Myocyte (in vitro differentiated cells): ENCODE measurements around the gene EMP1. TPM values are rescaled to one million over a fixed set of nuclear protein-coding genes. Genes with fewer than 3 reads are reported as not detected.

Experiments used
- DNase-seq: peaks from one replicate; pipeline ENCODE4 v3.0.0-alpha.2; 2012; ENCODE audit warnings: low read depth
- total RNA-seq: library from RNA; depleted of rRNA; stranded (reverse); fragments of >200 nt; gene quantifications from 2 replicates; pipeline ENCODE4 v1.2.3, GENCODE V29; 2014

Gene EMP1
- total RNA-seq, 1 donor from 2014 or later, result 141 TPM

GRCh38 chr12:13195785-13196129 lies 769 bp upstream of the EMP1 start:
- DNase-seq, result no peak

GRCh38 chr12:13197032-13197431 lies 506 bp downstream of the EMP1 start:
- no peak for DNase-seq

- DNase-seq, result no peak
Observed at GRCh38 chr12:13197526-13198143, 1.1 kb downstream of the EMP1 start.

GRCh38 chr12:13198241-13198640 lies 1.7 kb downstream of the EMP1 start:
- DNase-seq, result no peak

- DNase-seq, result peak; percentile 76
Observed at GRCh38 chr12:13198876-13199275, 2.4 kb downstream of the EMP1 start.

GRCh38 chr12:13199592-13199991 lies 3.1 kb downstream of the EMP1 start:
- DNase-seq, result no peak

- no peak for DNase-seq
Observed at GRCh38 chr12:13200841-13201240, 4.3 kb downstream of the EMP1 start.

- DNase-seq, result no peak
Observed at GRCh38 chr12:13203034-13203922, 6.8 kb downstream of the EMP1 start.

GRCh38 chr12:13204428-13204827 lies 7.9 kb downstream of the EMP1 start:
- DNase-seq, result peak; percentile 56

- DNase-seq, result peak; percentile 93
Observed at GRCh38 chr12:13205809-13206559, 9.5 kb downstream of the EMP1 start.

GRCh38 chr12:13206560-13206897 lies 10.0 kb downstream of the EMP1 start:
- no peak for DNase-seq

GRCh38 chr12:13208533-13209435 lies 12.3 kb downstream of the EMP1 start:
- peak; percentile 55 for DNase-seq

- DNase-seq, result no peak
Observed at GRCh38 chr12:13209436-13210235, 13.1 kb downstream of the EMP1 start.

GRCh38 chr12:13210236-13211190 lies 14.0 kb downstream of the EMP1 start:
- DNase-seq, result no peak

- DNase-seq, result no peak
Observed at GRCh38 chr12:13211191-13211858, 14.8 kb downstream of the EMP1 start.

- peak; percentile 81 for DNase-seq
Observed at GRCh38 chr12:13211859-13212664, 15.5 kb downstream of the EMP1 start.

GRCh38 chr12:13215056-13215455 lies 18.5 kb downstream of the EMP1 start:
- no peak for DNase-seq

GRCh38 chr12:13218641-13219040 lies 22.1 kb downstream of the EMP1 start:
- no peak for DNase-seq
